ENCODE data around the gene SAG.

The SAG gene

GRCh38 chr2:233384811-233385488, 77.3 kb downstream of the SAG start:
- no peak for DNase-seq

GRCh38 chr2:233385489-233386044, 78.0 kb downstream of the SAG start:
- DNase-seq = peak; percentile 28

- no peak for DNase-seq
Observed at GRCh38 chr2:233386382-233387041, 78.9 kb downstream of the SAG start.

GRCh38 chr2:233387225-233387624, 79.6 kb downstream of the SAG start:
- DNase-seq = no peak

GRCh38 chr2:233387667-233388528, 80.3 kb downstream of the SAG start:
- DNase-seq = no peak

GRCh38 chr2:233389601-233390125, 82.0 kb downstream of the SAG start:
- no peak for DNase-seq

GRCh38 chr2:233395687-233396086, 88.1 kb downstream of the SAG start:
- DNase-seq = no peak
